SHP77 (cell line): ENCODE measurements around the gene SIAH3.

Experiments
- DNase-seq, 2 experiments: peaks; one replicate each; lab custom pipeline; 2025; lab: John Stamatoyannopoulos, UW

The SIAH3 gene

GRCh38 chr13:45821811-45822210, 29.7 kb downstream of the SIAH3 start:
- DNase-seq: no peak

- DNase-seq: no peak
These were observed 31.3 kb downstream of the SIAH3 start for GRCh38 chr13:45820106-45820838.

- DNase-seq: no peak
These were observed 33.7 kb downstream of the SIAH3 start for GRCh38 chr13:45817833-45818232.

- DNase-seq: no peak
These were observed 35.1 kb downstream of the SIAH3 start for GRCh38 chr13:45816427-45816826.

- DNase-seq: no peak
These were observed 38.7 kb downstream of the SIAH3 start for GRCh38 chr13:45812695-45813372.

- DNase-seq: no peak
These were observed 39.5 kb downstream of the SIAH3 start for GRCh38 chr13:45811891-45812694.

GRCh38 chr13:45809801-45810394, 41.7 kb downstream of the SIAH3 start:
- DNase-seq: no peak

- DNase-seq: no peak
These were observed 42.6 kb downstream of the SIAH3 start for GRCh38 chr13:45808925-45809324.

GRCh38 chr13:45807520-45808099, 43.9 kb downstream of the SIAH3 start:
- DNase-seq: peak; percentile 12 to 19

GRCh38 chr13:45800485-45800884, 51.1 kb downstream of the SIAH3 start:
- DNase-seq: no peak

- DNase-seq: no peak
These were observed 52.1 kb downstream of the SIAH3 start for GRCh38 chr13:45799451-45799850.

GRCh38 chr13:45798851-45799250, 52.7 kb downstream of the SIAH3 start:
- no peak for DNase-seq

GRCh38 chr13:45796426-45797235, 54.9 kb downstream of the SIAH3 start:
- no peak for DNase-seq

GRCh38 chr13:45792827-45793303, 58.7 kb downstream of the SIAH3 start:
- DNase-seq: no peak

- DNase-seq: no peak
These were observed 63.5 kb downstream of the SIAH3 start for GRCh38 chr13:45788011-45788410.

- DNase-seq: no peak
These were observed 64.2 kb downstream of the SIAH3 start for GRCh38 chr13:45787346-45787745.

- DNase-seq: no peak
These were observed 65.1 kb downstream of the SIAH3 start for GRCh38 chr13:45786293-45786920.

GRCh38 chr13:45784755-45785675, 66.5 kb downstream of the SIAH3 start:
- no peak for DNase-seq

- no peak for DNase-seq
These were observed 68.1 kb downstream of the SIAH3 start for GRCh38 chr13:45783346-45784043.
